ENCODE data around the gene CYP2D6.
"Not testable (repeated sequence)": the region's sequence is repeated elsewhere in the genome, so short reads cannot be mapped to it uniquely, and the experiment has no call there.

The CYP2D6 gene

GRCh38 chr22:42160251-42160650 lies 29.6 kb upstream of the CYP2D6 start:
- no peak for FAIRE-seq

GRCh38 chr22:42158456-42159132 lies 28.0 kb upstream of the CYP2D6 start:
- DNase-seq (ENCODE audit: insufficient read length, low spot score) (no peak), FAIRE-seq (no peak)

More at GRCh38 chr22:42160251-42160650, 29.6 kb upstream of the CYP2D6 start:
- DNase-seq (ENCODE audit: insufficient read length, low spot score), result no peak

- no peak for DNase-seq (ENCODE audit: insufficient read length, low spot score)
- FAIRE-seq, result no peak
Measured at GRCh38 chr22:42156598-42156997, 26.0 kb upstream of the CYP2D6 start.

GRCh38 chr22:42156121-42156520 lies 25.5 kb upstream of the CYP2D6 start:
- DNase-seq (ENCODE audit: insufficient read length, low spot score) (no peak), FAIRE-seq (no peak)

GRCh38 chr22:42155053-42155543 lies 24.5 kb upstream of the CYP2D6 start:
- FAIRE-seq, result no peak
- no peak for DNase-seq (ENCODE audit: insufficient read length, low spot score)

- DNase-seq (ENCODE audit: insufficient read length, low spot score) (no peak), FAIRE-seq (no peak)
Measured at GRCh38 chr22:42154293-42155052, 23.9 kb upstream of the CYP2D6 start.

GRCh38 chr22:42152661-42153270 lies 22.2 kb upstream of the CYP2D6 start:
- no peak for DNase-seq (ENCODE audit: insufficient read length, low spot score)
- FAIRE-seq, result no peak

GRCh38 chr22:42151924-42152635 lies 21.5 kb upstream of the CYP2D6 start:
- FAIRE-seq, result no peak
- no peak for DNase-seq (ENCODE audit: insufficient read length, low spot score)

- no peak for DNase-seq (ENCODE audit: insufficient read length, low spot score)
- FAIRE-seq, result no peak
Measured at GRCh38 chr22:42150727-42151590, 20.3 kb upstream of the CYP2D6 start.

GRCh38 chr22:42149798-42150197 lies 19.2 kb upstream of the CYP2D6 start:
- DNase-seq (ENCODE audit: insufficient read length, low spot score); FAIRE-seq: not testable (repeated sequence)

- no peak for DNase-seq (ENCODE audit: insufficient read length, low spot score)
- no peak for FAIRE-seq
Measured at GRCh38 chr22:42145175-42145574, 14.6 kb upstream of the CYP2D6 start.

GRCh38 chr22:42143859-42144822 lies 13.5 kb upstream of the CYP2D6 start:
- not testable (repeated sequence) for DNase-seq (ENCODE audit: insufficient read length, low spot score)
- FAIRE-seq, result peak; percentile 48

GRCh38 chr22:42142771-42143461 lies 12.3 kb upstream of the CYP2D6 start:
- peak; percentile 86 for FAIRE-seq
- no peak for DNase-seq (ENCODE audit: insufficient read length, low spot score)

GRCh38 chr22:42141307-42142057 lies 10.9 kb upstream of the CYP2D6 start:
- not testable (repeated sequence) for DNase-seq (ENCODE audit: insufficient read length, low spot score)
- peak; percentile 72 for FAIRE-seq

- FAIRE-seq; DNase-seq (ENCODE audit: insufficient read length, low spot score): not testable (repeated sequence)
Measured at GRCh38 chr22:42140153-42140552, 9.5 kb upstream of the CYP2D6 start.

GRCh38 chr22:42139508-42139907 lies 8.9 kb upstream of the CYP2D6 start:
- not testable (repeated sequence) for FAIRE-seq

GRCh38 chr22:42138972-42139371 lies 8.4 kb upstream of the CYP2D6 start:
- no peak for DNase-seq (ENCODE audit: insufficient read length, low spot score)
- no peak for FAIRE-seq

More at GRCh38 chr22:42139508-42139907, 8.9 kb upstream of the CYP2D6 start:
- DNase-seq (ENCODE audit: insufficient read length, low spot score), result not testable (repeated sequence)

Data from HTR-8/SVneo (cell line).